ENCODE results near the gene TPD52L1. TPM values are rescaled to one million over a fixed set of nuclear protein-coding genes. Genes with fewer than 3 reads are reported as not detected.

TPD52L1 gene
- polyA plus RNA-seq, 4 donors = 5.9 to 102 (median 87.0) TPM

DNA sequence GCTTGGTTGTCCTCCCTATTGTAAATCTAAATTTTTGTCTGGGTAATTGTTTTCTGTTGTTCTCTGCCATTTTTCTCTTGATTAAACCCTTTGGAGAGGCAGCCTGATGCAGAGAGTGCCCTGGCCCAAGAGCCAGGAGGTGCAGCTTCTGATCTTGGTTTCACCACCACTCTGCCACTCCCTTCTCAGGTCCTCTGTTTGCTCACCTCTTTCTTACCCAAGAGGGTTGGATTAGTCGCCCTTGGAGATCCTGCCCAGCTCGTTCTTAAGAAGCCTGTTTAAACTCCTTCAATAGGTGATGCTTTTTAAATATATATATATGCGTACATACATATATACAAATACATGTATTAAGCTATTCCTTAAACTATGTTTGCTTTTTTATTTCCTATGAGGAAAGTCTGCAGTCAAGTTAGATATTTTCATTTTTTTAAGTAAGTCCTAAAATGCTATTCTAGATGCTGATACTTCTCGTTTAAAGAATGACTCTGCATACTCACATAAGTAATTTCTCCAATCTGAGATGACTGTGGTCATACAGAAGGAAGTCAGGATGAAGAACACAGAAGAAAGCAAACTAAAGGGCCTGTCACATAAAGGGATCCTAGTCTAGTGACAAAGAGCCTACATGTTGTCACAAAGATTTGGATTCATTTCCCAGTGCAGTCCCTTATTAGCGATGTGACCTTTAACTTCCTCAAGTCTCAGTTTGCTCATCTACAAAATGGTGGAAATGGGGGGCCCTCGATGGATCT, 19.9 kb downstream of the TPD52L1 start:
- DNase-seq (ENCODE audit: low read depth in 4 of 4, low spot score in 3 of 4) = no peak

- no peak for DNase-seq (ENCODE audit: low read depth in 4 of 4, low spot score in 3 of 4)
These were observed 21.1 kb downstream of the TPD52L1 start for GRCh38 chr6:125174626-125175025.

- DNase-seq (ENCODE audit: low read depth in 4 of 4, low spot score in 3 of 4) = no peak
These were observed 22.0 kb downstream of the TPD52L1 start for GRCh38 chr6:125175466-125176048.

DNA sequence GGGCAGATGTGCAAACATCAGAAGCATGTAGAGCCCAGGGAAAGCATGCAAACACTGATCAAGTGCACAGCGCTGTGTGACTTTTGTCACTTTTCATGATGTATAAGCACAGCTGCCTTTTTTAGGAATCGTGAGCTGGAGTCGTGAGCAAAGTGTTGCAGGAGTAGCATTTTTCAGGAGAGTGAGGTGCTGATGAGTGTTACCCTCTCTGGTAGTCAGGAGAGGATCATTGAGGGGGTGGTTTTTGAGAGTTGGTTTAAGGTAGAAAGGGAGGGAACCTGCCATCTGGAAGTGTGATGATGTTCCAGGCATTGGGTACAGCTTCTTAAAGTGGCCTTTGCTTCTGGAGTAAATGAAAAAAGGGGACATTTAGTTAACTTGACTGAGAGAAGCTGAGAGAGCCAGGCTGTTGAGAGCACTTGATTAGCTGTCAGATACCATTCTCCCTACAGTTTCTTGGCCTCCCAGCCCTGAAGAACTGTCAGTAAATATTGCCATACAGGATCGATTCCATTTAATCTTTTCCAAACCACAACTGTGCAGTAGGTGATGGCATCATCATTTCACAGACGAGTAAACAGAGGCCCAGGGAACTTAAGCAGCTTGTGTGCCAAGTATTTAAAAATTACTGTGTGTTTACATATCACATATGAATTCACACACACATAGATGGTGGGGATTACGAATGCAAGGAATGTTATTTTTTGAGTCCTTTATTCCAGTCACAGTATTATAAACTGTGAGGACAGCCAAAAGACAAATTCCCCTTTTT, 28.9 kb downstream of the TPD52L1 start:
- no peak for DNase-seq (ENCODE audit: low read depth in 4 of 4, low spot score in 3 of 4)

DNA sequence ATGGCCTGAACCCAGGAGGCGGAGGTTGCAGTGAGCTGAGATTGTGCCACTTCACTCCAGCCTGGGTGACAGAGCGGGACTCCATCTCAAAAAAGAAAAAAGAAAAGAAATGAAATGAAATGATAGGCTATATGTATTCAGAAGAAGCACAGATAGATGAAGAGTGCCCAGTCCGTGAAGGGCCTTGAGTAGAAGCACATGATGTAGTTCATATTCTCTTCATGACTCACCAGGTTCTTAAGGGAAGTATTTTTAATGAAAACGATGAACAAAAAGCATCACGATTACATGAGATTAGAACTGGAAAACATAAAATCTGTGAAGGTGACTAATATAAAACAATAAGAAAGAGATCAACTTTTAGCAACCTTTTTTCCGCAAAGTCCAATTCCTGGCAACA, 29.8 kb downstream of the TPD52L1 start:
- DNase-seq (ENCODE audit: low read depth in 4 of 4, low spot score in 3 of 4) = no peak

- DNase-seq (ENCODE audit: low read depth in 4 of 4, low spot score in 3 of 4) = no peak
These were observed 34.5 kb downstream of the TPD52L1 start for GRCh38 chr6:125188037-125188436.

DNA sequence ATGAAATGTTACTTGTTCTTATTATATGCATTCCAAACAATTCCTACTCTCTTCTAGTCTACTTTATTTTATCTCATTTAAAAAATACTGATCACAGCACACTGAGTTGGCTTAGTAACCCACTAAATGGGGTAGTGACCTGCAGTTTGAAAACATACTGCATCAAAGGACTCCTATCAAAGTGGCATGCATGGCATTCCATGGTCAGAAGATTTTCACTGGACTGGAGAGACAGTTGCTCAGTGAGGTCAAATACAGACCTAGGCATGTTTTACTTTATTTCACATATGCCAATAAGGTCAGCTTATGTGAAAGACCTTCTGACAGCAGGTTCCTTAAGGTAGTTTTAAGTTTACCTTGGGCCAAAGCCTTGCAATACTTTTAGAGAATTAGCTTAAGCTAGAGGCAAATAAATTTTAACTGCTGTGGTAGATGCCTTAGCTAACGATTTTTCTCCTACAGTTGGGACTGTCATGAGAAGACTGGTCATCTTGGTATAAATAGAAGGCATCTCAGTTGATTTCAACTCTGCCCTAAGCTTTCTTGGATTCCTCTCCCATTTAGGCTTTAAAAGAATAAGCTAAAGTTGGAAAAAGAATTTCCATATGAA, 35.1 kb downstream of the TPD52L1 start:
- no peak for DNase-seq (ENCODE audit: low read depth in 4 of 4, low spot score in 3 of 4)

DNA sequence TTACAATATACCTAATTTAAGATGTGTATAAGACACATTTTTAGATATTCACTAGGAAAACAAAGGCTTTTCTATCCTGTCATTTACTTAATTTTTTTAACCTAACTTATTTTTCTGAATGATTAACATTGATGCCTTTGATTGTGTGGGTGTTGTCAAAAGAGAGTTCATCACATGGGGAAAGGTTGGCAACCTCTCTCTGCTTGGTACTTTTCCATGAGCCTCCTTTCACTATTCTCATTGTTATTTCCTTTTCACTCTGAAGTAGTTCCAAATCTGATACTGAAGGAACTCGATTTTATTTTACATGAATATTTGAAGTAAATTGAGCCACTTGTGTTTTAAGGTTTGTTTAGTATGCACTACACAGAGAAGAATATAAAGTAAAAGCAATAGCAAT, 35.9 kb downstream of the TPD52L1 start:
- DNase-seq (ENCODE audit: low read depth in 4 of 4, low spot score in 3 of 4) = no peak

DNA sequence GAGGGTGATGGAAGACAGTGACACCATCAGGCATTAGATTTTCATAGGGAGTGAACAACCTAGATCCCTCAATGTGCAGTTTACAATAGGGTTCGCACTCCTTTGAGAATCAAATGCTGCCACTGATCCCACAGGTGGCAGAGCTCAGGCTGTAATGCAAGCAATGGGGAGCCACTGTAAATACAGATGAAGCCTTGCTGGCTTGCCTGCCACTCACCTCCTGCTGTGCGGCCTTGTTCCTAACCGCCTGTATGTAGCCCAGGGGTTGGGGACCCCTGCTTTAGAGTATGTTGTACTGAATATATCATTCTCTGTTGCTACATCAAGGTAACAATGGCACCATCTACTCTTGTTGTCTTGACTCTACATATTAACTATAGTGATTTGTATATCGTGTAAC, 37.1 kb downstream of the TPD52L1 start:
- DNase-seq (ENCODE audit: low read depth in 4 of 4, low spot score in 3 of 4) = no peak

DNA sequence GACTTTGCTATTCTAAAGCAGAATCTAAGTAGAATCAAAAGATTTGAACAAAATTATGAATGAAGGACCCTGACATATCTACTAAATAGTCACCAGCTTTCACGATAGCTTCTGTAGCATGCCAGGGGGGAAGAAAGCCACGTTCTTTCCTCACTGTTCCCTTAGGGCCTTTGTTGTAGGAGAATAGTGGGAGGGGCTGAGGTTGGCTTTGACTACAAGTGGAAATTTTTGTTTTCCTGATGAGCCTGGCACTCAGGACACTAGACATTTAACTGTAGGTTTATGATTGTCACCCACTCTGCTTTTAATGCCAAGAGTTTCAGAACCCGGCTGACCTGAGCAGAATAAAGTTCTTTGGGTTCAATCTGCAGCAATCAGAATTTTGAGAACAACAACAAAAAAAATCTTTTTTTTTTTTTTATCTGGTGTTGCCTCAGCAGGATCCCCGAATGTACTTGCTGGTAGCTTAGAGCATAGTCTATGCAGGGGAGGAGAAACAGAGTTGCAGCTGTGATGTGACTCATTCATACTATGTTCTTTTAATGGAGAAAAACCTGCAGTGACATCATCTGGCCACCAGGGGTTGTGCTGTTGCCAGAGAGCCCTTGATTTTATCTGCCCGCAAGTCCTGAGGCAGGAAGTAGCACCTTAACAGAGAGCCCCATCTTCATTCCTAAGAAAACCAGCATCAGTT, 38.5 kb downstream of the TPD52L1 start:
- DNase-seq (ENCODE audit: low read depth in 4 of 4, low spot score in 3 of 4) = no peak

GRCh38 chr6:125192610-125192930, 39.0 kb downstream of the TPD52L1 start:
- DNase-seq (ENCODE audit: low read depth in 4 of 4, low spot score in 3 of 4) = no peak

DNA sequence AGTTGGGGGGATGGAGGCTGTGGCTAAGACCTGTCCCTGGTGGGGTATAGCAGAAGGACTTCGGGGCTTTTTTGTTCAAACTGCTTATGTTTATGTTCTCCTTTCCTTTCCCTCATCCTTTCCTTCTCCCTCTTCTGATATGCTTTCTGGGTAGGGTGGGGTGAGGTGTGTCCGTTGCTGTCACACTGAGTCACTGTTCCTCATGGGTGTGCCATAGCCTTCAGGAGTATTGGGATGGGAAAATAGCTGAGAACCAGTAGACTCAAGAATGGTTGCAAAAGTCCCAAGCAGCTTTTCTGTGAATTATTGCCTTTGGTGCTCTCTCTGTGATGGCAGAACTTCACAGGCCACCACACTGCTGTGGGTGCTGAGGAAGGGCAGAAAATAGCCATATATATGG, 39.6 kb downstream of the TPD52L1 start:
- no peak for DNase-seq (ENCODE audit: low read depth in 4 of 4, low spot score in 3 of 4)

DNA sequence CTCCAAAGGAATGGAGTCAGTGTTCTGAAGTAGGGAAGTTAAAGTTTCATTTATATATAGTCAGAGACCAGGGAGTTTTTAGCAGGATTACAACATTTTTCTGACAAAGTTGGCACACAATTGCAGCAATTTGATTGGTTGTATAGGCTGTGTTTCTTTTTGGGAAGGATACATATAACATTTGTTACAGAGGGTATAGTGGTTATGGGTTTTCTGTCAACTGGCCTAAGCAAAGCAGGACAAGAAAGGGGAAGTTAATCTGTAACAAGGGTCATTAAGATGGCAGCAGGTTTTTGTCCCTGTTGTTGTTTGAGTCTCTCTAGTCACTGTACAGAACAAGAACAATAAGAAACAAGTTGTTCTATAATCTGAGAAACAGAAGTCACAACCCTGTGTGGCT, 41.4 kb downstream of the TPD52L1 start:
- no peak for DNase-seq (ENCODE audit: low read depth in 4 of 4, low spot score in 3 of 4)

GRCh38 chr6:125195526-125195925, 42.0 kb downstream of the TPD52L1 start:
- no peak for DNase-seq (ENCODE audit: low read depth in 4 of 4, low spot score in 3 of 4)

DNA sequence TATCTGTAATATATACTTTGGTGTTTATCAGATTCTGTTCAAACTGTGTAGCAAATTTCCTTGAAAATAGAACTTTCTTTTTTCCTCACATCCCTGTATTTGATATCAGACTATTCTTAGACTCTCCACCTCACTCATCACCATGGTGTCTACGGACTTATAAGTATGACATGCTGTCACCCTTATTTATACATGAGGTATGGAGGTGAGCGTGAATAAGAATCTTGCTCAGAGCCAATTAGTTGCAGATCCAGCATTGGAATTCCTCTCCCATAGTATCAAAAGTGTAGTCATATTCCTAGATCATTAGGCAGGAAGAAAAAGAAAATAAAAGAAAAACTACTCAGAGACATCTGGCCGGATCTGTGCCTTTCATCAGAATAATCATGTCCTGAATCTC, 43.0 kb downstream of the TPD52L1 start:
- DNase-seq (ENCODE audit: low read depth in 4 of 4, low spot score in 3 of 4) = no peak

GRCh38 chr6:125197795-125198269, 44.3 kb downstream of the TPD52L1 start:
- no peak for DNase-seq (ENCODE audit: low read depth in 4 of 4, low spot score in 3 of 4)

DNA sequence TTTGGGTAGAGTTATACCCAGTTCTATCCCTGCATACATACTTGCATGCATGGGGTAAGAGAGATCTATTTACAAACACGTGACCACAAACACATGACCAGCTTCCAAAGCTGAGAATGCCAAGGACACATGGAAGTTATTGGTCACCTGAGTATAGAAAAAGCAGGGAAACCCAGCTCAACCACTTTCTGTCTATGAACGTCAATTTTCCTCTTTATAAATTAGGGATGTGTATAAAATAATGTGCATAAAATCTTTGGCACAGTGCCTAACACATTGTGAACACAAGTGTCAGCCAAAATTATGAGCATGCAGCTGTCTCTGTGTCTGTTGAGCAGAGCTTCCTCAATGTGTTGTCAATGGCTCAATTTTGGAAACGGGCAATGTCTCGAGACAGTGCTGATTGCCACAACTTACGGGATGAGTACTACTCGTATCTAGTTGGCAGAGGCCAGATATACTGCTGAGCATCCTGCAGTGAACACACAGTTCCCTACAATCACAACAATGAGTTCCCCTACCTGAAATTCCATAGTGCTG, 44.9 kb downstream of the TPD52L1 start:
- no peak for DNase-seq (ENCODE audit: low read depth in 4 of 4, low spot score in 3 of 4)

DNA sequence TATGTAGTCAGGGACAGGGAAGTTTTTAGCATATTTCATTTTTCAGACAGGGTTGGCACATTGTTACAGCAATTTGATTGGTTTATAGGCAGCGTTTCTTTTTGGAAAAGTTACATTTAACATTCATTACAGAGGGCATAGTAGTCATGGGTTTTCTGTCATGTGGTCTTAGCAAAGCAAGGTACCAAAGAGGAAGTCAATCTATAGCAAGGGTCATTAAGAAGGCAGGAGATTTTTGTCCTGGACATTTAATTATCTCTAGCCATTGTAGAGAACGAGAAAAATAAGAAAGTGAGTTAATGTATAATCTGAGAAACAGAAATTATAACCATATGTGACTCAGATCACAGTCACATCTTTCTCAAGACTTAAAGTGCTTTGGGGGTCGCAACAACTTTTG, 47.4 kb downstream of the TPD52L1 start:
- DNase-seq (ENCODE audit: low read depth in 4 of 4, low spot score in 3 of 4) = no peak

DNA sequence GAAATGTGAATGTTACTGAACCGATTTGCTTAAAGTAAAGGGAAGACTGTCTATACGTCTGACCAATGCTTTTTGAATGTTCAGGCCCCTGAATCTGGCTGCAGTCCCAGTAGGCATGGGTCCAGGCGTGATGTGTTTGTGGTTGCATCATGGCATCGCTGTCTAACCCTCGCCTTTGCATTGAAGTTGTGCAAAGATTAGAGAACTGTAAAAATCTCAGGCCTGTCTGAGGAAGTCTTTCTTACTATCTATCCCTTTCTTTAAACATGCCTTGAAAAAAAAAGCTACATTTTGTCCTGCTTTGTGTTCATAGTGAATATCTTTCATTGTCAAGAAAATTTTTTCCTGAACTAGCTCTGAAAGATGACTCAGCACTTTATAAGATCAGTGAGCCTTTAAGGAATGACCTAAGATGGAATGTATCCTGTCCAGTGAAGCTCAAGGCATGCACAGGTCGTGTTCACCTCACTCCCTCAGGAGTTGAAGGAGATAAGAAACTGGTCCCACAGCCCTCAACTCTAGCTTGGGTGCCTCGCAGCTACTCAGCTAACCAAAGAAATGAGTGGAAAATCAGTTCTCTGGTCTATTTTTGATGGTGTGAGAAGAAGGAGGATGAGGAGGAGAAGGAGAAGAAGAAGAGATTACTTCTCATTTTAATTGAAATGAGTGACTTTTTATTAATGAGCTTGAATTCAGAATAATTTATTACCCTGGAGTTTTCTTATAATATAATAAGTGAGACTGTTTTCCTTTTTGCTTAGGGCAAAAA, 48.6 kb downstream of the TPD52L1 start:
- DNase-seq (ENCODE audit: low read depth in 4 of 4, low spot score in 3 of 4) = no peak

DNA sequence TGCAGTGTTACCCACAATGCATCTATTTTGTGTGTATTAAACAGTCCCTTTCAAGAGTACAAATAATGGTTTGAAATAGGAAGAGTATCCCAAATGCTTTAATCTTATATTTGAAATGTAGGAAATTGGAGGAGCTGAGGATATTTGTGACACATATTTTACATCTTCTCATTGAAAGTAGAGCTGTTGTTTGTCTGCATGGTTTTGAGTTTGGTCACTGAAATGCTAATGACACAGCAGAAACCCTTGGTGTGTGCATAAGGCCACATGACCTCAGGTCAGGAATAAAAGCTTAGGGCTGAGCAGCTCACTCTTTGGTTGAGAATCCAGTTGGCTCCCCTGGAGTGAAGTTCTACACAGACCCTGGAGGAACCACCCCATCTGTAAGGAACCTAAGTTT, 49.8 kb downstream of the TPD52L1 start:
- DNase-seq (ENCODE audit: low read depth in 4 of 4, low spot score in 3 of 4) = no peak
